Transverse colon (tissue), 3 donors: ENCODE data around the gene ARHGAP33.

Source experiments
- EP300 ChIP-seq: sonication (generic); formaldehyde crosslinking; IDR thresholded peaks from one replicate; pipeline ENCODE4 v1.6.1; 2017; ENCODE audit warnings: antibody characterized with exemption, low read depth
- POLR2A ChIP-seq: fragments of 450-650 bp; IDR thresholded peaks from one replicate; pipeline ENCODE4 v1.6.1; 2016; ENCODE audit warnings: antibody characterized with exemption, mild to moderate bottlenecking, moderate library complexity
- TF ChIP-seq, protein P1 (sequence below), 5 experiments: fragments of 200-600 bp in 3 of 5; fragments of 450-650 bp in 2 of 5; sonication (generic) in 3 of 5; IDR thresholded peaks; 1 replicate in 2 of 5; 2 replicates in 3 of 5; pipeline ENCODE4 v1.5.1; 2016 to 2017; ENCODE audit warnings: antibody characterized with exemption in 5 of 5, inconsistent platforms in 3 of 5, mild to moderate bottlenecking in 2 of 5, moderate library complexity in 1 of 5

DNA sequence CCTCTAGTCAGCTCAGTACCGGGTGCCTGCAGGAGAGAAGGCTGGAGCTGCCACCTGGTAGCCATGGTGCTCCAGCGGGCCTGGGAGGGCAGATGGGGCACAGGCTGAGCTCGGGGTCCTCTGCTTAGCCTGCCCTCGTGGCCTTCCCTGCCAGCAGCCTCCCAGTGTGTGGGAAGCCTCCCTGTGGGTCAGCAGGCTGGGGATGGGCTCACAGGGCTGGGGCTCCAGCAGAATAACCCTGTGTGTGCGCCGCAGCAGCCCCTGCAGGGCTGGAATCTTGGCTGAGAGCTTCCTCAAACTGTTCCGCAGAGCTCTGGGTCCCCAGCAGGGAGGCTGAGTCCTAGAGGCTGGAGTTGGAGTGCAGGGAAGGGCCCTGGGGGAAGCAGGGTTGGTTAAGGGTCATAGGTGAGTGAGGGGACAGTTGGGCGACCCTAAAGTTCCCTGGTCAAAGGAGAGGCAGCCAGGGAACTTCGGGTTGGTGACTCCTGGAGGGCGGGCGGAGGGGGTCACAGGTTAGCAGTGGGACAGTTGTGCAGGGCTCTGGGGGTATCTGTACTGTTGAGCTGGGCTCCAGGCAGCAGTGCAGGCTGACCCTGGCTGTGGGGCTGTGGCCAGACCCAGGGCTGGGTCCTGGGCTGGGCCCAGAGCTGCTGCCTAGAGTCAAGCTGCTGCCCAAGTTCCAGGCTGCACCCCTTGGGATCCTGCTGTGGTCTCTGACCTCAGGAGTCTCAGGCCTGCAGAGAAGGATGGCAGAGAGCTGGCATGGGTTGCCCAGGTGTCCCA is 14.0 kb downstream of the ARHGAP33 start:
- TF ChIP-seq EP300 = no peak
- TF ChIP-seq, protein P1, sequence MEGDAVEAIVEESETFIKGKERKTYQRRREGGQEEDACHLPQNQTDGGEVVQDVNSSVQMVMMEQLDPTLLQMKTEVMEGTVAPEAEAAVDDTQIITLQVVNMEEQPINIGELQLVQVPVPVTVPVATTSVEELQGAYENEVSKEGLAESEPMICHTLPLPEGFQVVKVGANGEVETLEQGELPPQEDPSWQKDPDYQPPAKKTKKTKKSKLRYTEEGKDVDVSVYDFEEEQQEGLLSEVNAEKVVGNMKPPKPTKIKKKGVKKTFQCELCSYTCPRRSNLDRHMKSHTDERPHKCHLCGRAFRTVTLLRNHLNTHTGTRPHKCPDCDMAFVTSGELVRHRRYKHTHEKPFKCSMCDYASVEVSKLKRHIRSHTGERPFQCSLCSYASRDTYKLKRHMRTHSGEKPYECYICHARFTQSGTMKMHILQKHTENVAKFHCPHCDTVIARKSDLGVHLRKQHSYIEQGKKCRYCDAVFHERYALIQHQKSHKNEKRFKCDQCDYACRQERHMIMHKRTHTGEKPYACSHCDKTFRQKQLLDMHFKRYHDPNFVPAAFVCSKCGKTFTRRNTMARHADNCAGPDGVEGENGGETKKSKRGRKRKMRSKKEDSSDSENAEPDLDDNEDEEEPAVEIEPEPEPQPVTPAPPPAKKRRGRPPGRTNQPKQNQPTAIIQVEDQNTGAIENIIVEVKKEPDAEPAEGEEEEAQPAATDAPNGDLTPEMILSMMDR (IDR thresholded peaks at IDR 0.05) = no peak
- TF ChIP-seq POLR2A = no peak
